HepG2 (cell line): Measurements from ENCODE around the gene USP20. TPM values are rescaled to one million over a fixed set of nuclear protein-coding genes. Genes with fewer than 3 reads are reported as not detected.

Source experiments
- ATAC-seq: fragments of 200-7000 bp; cut with Tn5 transposase; 3 replicates; pipeline ENCODE4 v1.9.1; 2020; ENCODE audit warnings: mild to moderate bottlenecking, moderate library complexity
- BruUV-seq: library from RNA; stranded (reverse); fragments of 400-500 nt; replicated peaks from 2 replicates; lab custom pipeline; 2021; lab: Mats Ljungman, UMichigan
- CTCF ChIA-PET: fragments of 300-600 bp; formaldehyde crosslinking; extraction: SDS; loops from one replicate; lab custom pipeline; 2021; ENCODE audit warnings: low total read pairs, inconsistent platforms, low intra/inter-chr PET ratio; lab: Yijun Ruan, JAX
- POLR2A ChIA-PET: fragments of 350-600 bp; sonication (Branson Sonifier 250); formaldehyde crosslinking; loops from one replicate; lab custom pipeline; 2020; ENCODE audit warnings: antibody characterized with exemption, inconsistent platforms; lab: Yijun Ruan, JAX
- DNase-seq: peaks from one replicate; pipeline ENCODE4 v3.0.0-alpha.2; 2015; ENCODE audit warnings: low spot score
- FAIRE-seq: peaks from 3 replicates; lab custom pipeline; 2011; peaks lifted over from hg19 to GRCh38; lab: Jason Lieb, UNC
- H2AFZ ChIP-seq: one replicate; pipeline ENCODE4 v1.6.1; 2011; ENCODE audit warnings: low read length, inconsistent platforms
- H3K27ac ChIP-seq: fragments of 300-600 bp; 3 replicates; pipeline ENCODE4 v1.8.0; 2011; ENCODE audit warnings: mixed run types, mild to moderate bottlenecking, mixed read lengths, low read length, inconsistent platforms; ENCODE audit not compliant: insufficient read depth; ENCODE audit errors: extremely low read length
- H3K27me3 ChIP-seq, 2 experiments: fragments of 200-600 bp in 1 of 2; 2 replicates in 1 of 2; 3 replicates in 1 of 2; pipeline versions ENCODE4 v1.6.0 to v1.8.0; 2011; ENCODE audit warnings: low read length in 2 of 2, mild to moderate bottlenecking in 2 of 2, moderate library complexity in 2 of 2, inconsistent platforms in 1 of 2; ENCODE audit not compliant: insufficient read depth in 2 of 2, control insufficient read depth in 1 of 2
- H3K36me3 ChIP-seq, 2 experiments: fragments of 200-600 bp in 1 of 2; replicated peaks in 1 of 2; 2 replicates in 1 of 2; 3 replicates in 1 of 2; pipeline versions ENCODE4 v1.5.1 to v1.8.0; 2011; ENCODE audit warnings: low read length in 2 of 2, inconsistent platforms in 1 of 2; ENCODE audit not compliant: insufficient read depth in 2 of 2, control insufficient read depth in 1 of 2
- H3K4me1 ChIP-seq: 2 replicates; pipeline ENCODE4 v1.5.1; 2012; ENCODE audit warnings: low read length, inconsistent platforms; ENCODE audit not compliant: insufficient read depth
- H3K4me2 ChIP-seq: 2 replicates; pipeline ENCODE4 v1.6.0; 2011; ENCODE audit warnings: low read depth, low read length, inconsistent platforms
- H3K4me3 ChIP-seq, 3 experiments: fragments of 200-600 bp in 1 of 3; sonication (generic), shearing (Covaris generic) in 1 of 3; replicated peaks in 1 of 3; 2 replicates each; pipeline ENCODE4 v1.5.1; 2011 to 2016; ENCODE audit warnings: low read length in 3 of 3, inconsistent platforms in 2 of 3, low read depth in 2 of 3, mild to moderate bottlenecking in 2 of 3, control low read depth in 1 of 3, mixed read lengths in 1 of 3; ENCODE audit not compliant: insufficient read depth in 1 of 3
- H3K79me2 ChIP-seq: one replicate; pipeline ENCODE4 v1.6.1; 2011; ENCODE audit warnings: low read length, inconsistent platforms; ENCODE audit not compliant: insufficient read depth
- H3K9ac ChIP-seq: 2 replicates; pipeline ENCODE4 v1.6.0; 2011; ENCODE audit warnings: mild to moderate bottlenecking, low read depth, low read length, inconsistent platforms; ENCODE audit not compliant: insufficient read depth
- H3K9me3 ChIP-seq: 2 replicates; pipeline ENCODE4 v1.5.1; 2012; ENCODE audit warnings: mild to moderate bottlenecking, low read length
- H4K20me1 ChIP-seq: 2 replicates; pipeline ENCODE4 v1.6.0; 2011; ENCODE audit warnings: inconsistent platforms, mild to moderate bottlenecking, low read length, moderate library complexity; ENCODE audit not compliant: insufficient read depth
- ATF5 ChIP-seq: sonication (generic); formaldehyde crosslinking; IDR thresholded peaks from 2 replicates; pipeline ENCODE4 v1.4.0; 2020; ENCODE audit warnings: mild to moderate bottlenecking, low read depth, missing genetic modification reagents
- CCDC6 ChIP-seq: sonication (generic); formaldehyde crosslinking; IDR thresholded peaks from 2 replicates; pipeline ENCODE4 v1.8.1; 2022; ENCODE audit warnings: mild to moderate bottlenecking, missing genetic modification reagents, moderate library complexity
- DDIT3 ChIP-seq: sonication (generic); formaldehyde crosslinking; IDR thresholded peaks from 2 replicates; pipeline ENCODE4 v1.4.0; 2020; ENCODE audit warnings: mild to moderate bottlenecking, missing genetic modification reagents
- ELK4 ChIP-seq: sonication (generic); formaldehyde crosslinking; IDR thresholded peaks from 2 replicates; pipeline ENCODE4 v1.9.0; 2021; ENCODE audit warnings: missing genetic modification reagents, borderline replicate concordance
- JUND ChIP-seq: sonication (generic); formaldehyde crosslinking; IDR thresholded peaks from 2 replicates; pipeline ENCODE4 v1.8.0; 2022; ENCODE audit warnings: mild to moderate bottlenecking, missing genetic modification reagents
- ZNF12 ChIP-seq: sonication (generic); formaldehyde crosslinking; IDR thresholded peaks from 2 replicates; pipeline ENCODE4 v1.5.0; 2020; ENCODE audit warnings: missing genetic modification reagents
- ZNF343 ChIP-seq: sonication (generic); formaldehyde crosslinking; IDR thresholded peaks from 2 replicates; pipeline ENCODE4 v1.4.0; 2020; ENCODE audit warnings: mild to moderate bottlenecking, missing genetic modification reagents
- ZNF354B ChIP-seq: sonication (generic); formaldehyde crosslinking; IDR thresholded peaks from 2 replicates; pipeline ENCODE4 v1.8.0; 2022; ENCODE audit warnings: mild to moderate bottlenecking, missing genetic modification reagents
- ZNF432 ChIP-seq: sonication (generic); formaldehyde crosslinking; IDR thresholded peaks from 2 replicates; pipeline ENCODE4 v1.5.0; 2020; ENCODE audit warnings: missing genetic modification reagents, mild to moderate bottlenecking, borderline replicate concordance
- WGBS: methylation state at CpG from one replicate; pipeline ENCODE4 v1.1.6; 2017; ENCODE audit warnings: low lambda C conversion rate; 5-methylcytosine and 5-hydroxymethylcytosine counted together
- in situ Hi-C: cut with HindIII; loops from 2 replicates; pipeline ENCODE4 v1.10.0; 2017; ENCODE audit warnings: low pct_unique_long_range_greater_than_20kb; ENCODE audit not compliant: extremely low pct_ligation_motif_present
- intact Hi-C: fragments of 100-400 bp; cut with micrococcal nuclease; formaldehyde crosslinking; loops from one replicate; pipeline ENCODE4 v1.10.0; 2022; ENCODE audit not compliant: unreplicated experiment
- polyA plus RNA-seq, 8 experiments: library from polyadenylated mRNA; depleted of rRNA in 3 of 8; stranded (reverse) in 7 of 8; unstranded in 1 of 8; fragments of >200 nt; fragmentation: Illumina TruSeq in 4 of 8; extraction: Trizol in 4 of 8; gene quantifications; 2 replicates each; pipeline versions ENCODE4 v1.2.1 to v1.2.3, GENCODE V29; 2011 to 2016; ENCODE audit warnings: low read depth in 4 of 8, missing spikeins in 1 of 8, mixed read lengths in 1 of 8; ENCODE audit not compliant: insufficient read depth in 1 of 8
- total RNA-seq, 5 experiments: library from RNA; depleted of rRNA; stranded (reverse); fragments of >200 nt; fragmentation: Illumina TruSeq; extraction: Trizol; gene quantifications; 2 replicates each; pipeline ENCODE4 v1.2.3, GENCODE V29; 2016; ENCODE audit warnings: low read depth in 1 of 5
- TF ChIP-seq, protein P1 (sequence below): sonication (generic); formaldehyde crosslinking; IDR thresholded peaks from 2 replicates; pipeline ENCODE4 v1.5.0; 2020; ENCODE audit warnings: missing genetic modification reagents
- TF ChIP-seq, protein P2 (sequence below): sonication (generic); formaldehyde crosslinking; IDR thresholded peaks from 2 replicates; pipeline ENCODE4 v1.4.0; 2020; ENCODE audit warnings: missing genetic modification reagents, borderline replicate concordance

Gene USP20
- total and polyA plus RNA-seq, 2 of the 13 experiments (the other 11 are each of a cell fraction or from before 2014, with no cell fraction given), result 4.4 to 5.9 TPM

DNA sequence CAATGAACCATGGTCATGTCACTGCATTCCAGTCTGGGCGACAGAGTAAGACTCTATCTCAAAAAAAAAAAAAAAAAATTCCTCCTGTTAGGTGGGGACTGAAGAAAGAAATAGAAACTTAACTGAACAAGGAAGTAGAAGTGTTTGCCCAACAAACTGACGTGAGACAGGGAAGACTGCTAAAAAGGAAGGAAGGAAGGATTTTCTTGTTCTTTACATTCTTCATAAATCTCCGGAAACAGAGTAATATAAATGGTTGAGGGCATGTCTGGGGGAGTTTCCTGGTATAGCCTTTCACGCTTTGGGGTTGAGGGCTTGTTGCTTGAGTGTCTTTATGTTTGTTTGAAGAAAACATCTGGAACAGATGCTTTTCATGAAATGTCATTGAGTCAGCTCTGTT, 29.2 kb upstream of the USP20 start:
- no peak for TF ChIP-seq ATF5 (CRISPR knock-in tag)
- TF ChIP-seq, protein P1, sequence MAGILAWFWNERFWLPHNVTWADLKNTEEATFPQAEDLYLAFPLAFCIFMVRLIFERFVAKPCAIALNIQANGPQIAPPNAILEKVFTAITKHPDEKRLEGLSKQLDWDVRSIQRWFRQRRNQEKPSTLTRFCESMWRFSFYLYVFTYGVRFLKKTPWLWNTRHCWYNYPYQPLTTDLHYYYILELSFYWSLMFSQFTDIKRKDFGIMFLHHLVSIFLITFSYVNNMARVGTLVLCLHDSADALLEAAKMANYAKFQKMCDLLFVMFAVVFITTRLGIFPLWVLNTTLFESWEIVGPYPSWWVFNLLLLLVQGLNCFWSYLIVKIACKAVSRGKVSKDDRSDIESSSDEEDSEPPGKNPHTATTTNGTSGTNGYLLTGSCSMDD (CRISPR knock-in tag), result no peak
- no peak for TF ChIP-seq ZNF432 (CRISPR knock-in tag)
- no peak for TF ChIP-seq ZNF354B
- no peak for TF ChIP-seq CCDC6 (CRISPR knock-in tag)
- no peaks in the 10 kb centered on the region for H4K20me1 ChIP-seq
- DNase-seq (no peak), FAIRE-seq (no peak), ATAC-seq (no peak)
- no peak overlapping the region for H3K4me2 ChIP-seq
- no peak overlapping the region for H3K4me3 ChIP-seq
- in situ Hi-C loops, result no loop called here
- intact Hi-C loops, result no loop called here
- WGBS, result 94% methylated on average over 4 of the region's 4 CpGs
- no TSS peak for BruUV-seq
- no peak overlapping the region for H3K9ac ChIP-seq
- H3K9me3 ChIP-seq, result no peaks in the 10 kb centered on the region
- H2AFZ ChIP-seq, result no peak overlapping the region
- H3K36me3 ChIP-seq, result peaks cover 4 to 9% of the 10 kb centered on the region in 2 experiments; a peak in 4 of 5 replicates
- POLR2A ChIA-PET, result no interaction called here
- H3K79me2 ChIP-seq, result peaks cover 9% of the 10 kb centered on the region
- H3K27ac ChIP-seq, result no peak overlapping the region
- CTCF ChIA-PET, result no interaction called here
- no peaks in the 10 kb centered on the region for H3K27me3 ChIP-seq
- peaks cover 26% of the 10 kb centered on the region for H3K4me1 ChIP-seq

- H3K4me1 ChIP-seq, result peaks cover 25% of the 10 kb centered on the region
- no peaks in the 10 kb centered on the region for H3K9me3 ChIP-seq
- TF ChIP-seq, protein P2, sequence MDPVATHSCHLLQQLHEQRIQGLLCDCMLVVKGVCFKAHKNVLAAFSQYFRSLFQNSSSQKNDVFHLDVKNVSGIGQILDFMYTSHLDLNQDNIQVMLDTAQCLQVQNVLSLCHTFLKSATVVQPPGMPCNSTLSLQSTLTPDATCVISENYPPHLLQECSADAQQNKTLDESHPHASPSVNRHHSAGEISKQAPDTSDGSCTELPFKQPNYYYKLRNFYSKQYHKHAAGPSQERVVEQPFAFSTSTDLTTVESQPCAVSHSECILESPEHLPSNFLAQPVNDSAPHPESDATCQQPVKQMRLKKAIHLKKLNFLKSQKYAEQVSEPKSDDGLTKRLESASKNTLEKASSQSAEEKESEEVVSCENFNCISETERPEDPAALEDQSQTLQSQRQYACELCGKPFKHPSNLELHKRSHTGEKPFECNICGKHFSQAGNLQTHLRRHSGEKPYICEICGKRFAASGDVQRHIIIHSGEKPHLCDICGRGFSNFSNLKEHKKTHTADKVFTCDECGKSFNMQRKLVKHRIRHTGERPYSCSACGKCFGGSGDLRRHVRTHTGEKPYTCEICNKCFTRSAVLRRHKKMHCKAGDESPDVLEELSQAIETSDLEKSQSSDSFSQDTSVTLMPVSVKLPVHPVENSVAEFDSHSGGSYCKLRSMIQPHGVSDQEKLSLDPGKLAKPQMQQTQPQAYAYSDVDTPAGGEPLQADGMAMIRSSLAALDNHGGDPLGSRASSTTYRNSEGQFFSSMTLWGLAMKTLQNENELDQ (CRISPR knock-in tag), result no peak
- TF ChIP-seq JUND (CRISPR knock-in tag), result no peak
- no peak for TF ChIP-seq ZNF343 (CRISPR knock-in tag)
- TF ChIP-seq DDIT3, result no peak
- TF ChIP-seq ELK4 (CRISPR knock-in tag), result no peak
- TF ChIP-seq ZNF12 (CRISPR knock-in tag), result no peak
- WGBS, result 93% methylated on average over 9 of the region's 11 CpGs
- in situ Hi-C loops, result no loop called here
- CTCF ChIA-PET, result no interaction called here
- no peak for FAIRE-seq
- H3K27ac ChIP-seq, result no peak overlapping the region
- no TSS peak for BruUV-seq
- no peak for DNase-seq
- no peak overlapping the region for H3K4me2 ChIP-seq
- H3K4me3 ChIP-seq, result no peak overlapping the region
- peaks cover 5 to 18% of the 10 kb centered on the region in 2 experiments; a peak in 4 of 5 replicates for H3K36me3 ChIP-seq
- H3K27me3 ChIP-seq, result no peaks in the 10 kb centered on the region
- intact Hi-C loops, result no loop called here
- no peak overlapping the region for H3K9ac ChIP-seq
- no peak for ATAC-seq
- peaks cover under 1% of the 10 kb centered on the region for H3K79me2 ChIP-seq
- no peaks in the 10 kb centered on the region for H4K20me1 ChIP-seq
- POLR2A ChIA-PET, result interaction anchor here (0.6 to 0.7 kb wide), 2 partner anchors 18 to 25 kb away, joined by 3 read pairs; no protein-coding TSS in a partner anchor
- H2AFZ ChIP-seq, result no peak overlapping the region
Measured at GRCh38 chr9:129809346-129809745, 25.9 kb upstream of the USP20 start.
